Fibroblast of mammary gland (primary cell): ENCODE results near the gene KCNMB2.

Source experiments
- DNase-seq: peaks from one replicate; pipeline ENCODE4 v3.0.0-alpha.2; 2010; ENCODE audit warnings: low read depth
- H3K4me3 ChIP-seq: 2 replicates; pipeline ENCODE4 v1.5.1; 2011; ENCODE audit warnings: low read depth, mild to moderate bottlenecking, low read length, moderate library complexity; ENCODE audit not compliant: control insufficient read depth
- CTCF ChIP-seq: conservative IDR thresholded peaks from 2 replicates; pipeline ENCODE4 v1.5.1; 2011; ENCODE audit warnings: low read depth, low read length, inconsistent platforms; ENCODE audit not compliant: control insufficient read depth, insufficient read depth

The KCNMB2 gene

DNA sequence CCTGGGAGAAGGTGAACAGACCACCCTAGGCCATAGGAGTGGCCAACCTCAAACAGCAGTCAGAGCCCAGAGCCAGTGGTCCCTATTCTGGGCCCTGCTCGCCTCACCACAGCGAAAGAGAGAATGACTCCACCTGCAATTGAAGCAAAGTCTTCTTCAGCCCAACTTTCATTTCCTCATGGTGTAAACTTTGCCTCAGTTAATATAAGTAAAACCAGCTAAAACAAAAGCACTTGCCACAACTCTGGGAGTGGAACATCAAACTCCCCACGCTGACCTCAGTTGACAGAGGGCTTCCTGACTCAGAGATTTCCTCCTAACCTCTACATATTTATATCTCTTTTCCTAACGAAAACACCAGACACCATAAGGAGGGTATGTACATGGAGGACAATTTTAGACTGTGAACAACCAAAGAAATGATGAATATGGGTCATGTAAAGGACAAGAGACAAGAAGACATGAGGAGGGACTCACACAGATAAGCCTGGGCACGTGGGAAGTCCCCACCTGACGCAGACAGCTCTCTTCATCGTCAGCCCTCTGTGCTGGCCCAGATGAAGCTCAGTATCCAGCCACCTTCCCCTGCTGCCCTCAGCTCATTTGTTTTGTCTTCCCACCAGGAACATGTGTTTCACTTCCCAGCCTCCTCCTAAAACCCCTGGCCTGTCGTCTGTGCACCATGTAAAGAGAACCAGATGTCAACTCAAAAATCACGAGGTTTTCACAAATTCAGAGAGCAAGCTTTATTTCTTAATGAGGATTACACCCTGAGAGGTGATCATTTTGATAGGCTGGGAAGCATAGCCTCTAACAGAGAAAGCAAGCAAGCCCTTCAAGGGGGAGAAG, 140.9 kb downstream of the KCNMB2 start:
- no peak for TF ChIP-seq CTCF

DNA sequence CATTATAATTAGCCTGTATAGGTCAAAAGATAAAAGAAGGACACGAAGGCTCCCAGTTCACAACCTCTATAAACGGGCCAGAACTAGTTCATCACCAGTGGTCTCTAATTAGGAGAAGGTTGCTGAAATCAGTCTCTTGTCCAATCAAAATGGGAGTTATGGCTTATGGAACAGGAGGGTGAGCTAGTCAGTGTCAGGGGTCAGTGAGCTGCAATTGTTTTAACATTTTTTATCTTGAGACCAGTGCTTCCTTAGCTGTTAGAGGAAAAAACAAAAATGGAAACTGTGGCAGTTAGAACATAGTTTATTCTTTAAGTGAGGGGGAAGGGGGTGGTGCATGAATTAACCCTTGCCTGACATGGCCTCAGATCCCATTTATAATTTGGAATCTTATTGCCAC, 141.7 kb downstream of the KCNMB2 start:
- DNase-seq: no peak
- no peak for TF ChIP-seq CTCF
- H3K4me3 ChIP-seq: no peak overlapping the region

More for the DNA sequence above, 140.9 kb downstream of the KCNMB2 start:
- DNase-seq: no peak
- no peak overlapping the region for H3K4me3 ChIP-seq

- no peak for TF ChIP-seq CTCF
- DNase-seq: no peak
These were observed 143.8 kb downstream of the KCNMB2 start for GRCh38 chr3:178680037-178680436.

DNA sequence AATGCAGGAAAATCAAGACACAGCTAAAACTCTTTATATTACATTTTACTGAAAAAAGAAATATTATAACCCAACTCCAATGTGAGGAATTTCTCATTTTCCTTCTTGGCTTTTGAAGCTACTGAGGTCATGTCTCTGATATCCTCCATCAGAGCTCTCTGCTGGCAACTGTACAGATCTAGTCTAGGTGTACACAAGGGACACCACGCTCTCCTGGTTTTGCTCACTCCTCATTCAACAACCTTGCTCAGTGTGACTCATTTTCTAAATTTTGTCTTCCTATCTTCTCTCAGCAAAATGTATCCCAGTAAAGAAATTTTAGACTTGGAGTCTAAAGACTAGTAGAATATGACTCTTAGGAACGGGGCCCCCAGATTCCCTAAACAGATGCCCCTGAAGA, 144.3 kb downstream of the KCNMB2 start:
- H3K4me3 ChIP-seq: no peak overlapping the region
- TF ChIP-seq CTCF: no peak
- DNase-seq: no peak

More at GRCh38 chr3:178680037-178680436, 143.8 kb downstream of the KCNMB2 start:
- no peak overlapping the region for H3K4me3 ChIP-seq

DNA sequence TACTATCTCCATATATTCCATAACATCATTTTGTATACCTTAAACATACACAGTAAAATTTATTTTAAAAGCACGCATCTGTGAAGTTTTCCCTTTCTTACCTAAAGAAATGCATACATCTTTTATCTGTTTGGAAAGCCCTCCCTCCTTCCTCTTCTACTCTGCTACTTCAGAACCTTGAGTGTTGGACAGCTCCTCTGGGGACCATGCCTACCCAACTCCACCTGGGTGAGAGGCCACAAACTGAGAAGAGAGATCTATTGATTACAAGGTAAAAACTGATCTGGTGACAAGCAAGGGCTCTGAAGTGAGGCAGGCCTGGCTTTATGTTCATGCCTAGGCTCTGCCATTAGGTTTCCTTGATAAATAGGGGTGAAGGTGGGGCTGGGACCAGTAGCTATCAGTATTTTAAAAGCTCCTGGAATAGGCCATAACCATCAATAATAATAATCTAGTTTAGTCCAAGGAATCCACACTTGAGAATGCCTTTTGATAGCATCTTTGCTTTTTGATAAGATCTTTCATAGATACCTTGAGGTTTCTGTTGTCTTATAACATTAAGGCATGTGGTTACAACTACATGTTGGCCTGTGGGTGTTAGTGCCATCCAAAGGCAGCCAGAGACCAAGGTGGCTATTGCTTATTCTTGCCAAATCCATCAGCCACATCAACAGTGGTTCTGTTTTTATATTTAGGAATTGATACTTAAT, 148.8 kb downstream of the KCNMB2 start:
- DNase-seq: no peak
- no peak overlapping the region for H3K4me3 ChIP-seq
- no peak for TF ChIP-seq CTCF

DNA sequence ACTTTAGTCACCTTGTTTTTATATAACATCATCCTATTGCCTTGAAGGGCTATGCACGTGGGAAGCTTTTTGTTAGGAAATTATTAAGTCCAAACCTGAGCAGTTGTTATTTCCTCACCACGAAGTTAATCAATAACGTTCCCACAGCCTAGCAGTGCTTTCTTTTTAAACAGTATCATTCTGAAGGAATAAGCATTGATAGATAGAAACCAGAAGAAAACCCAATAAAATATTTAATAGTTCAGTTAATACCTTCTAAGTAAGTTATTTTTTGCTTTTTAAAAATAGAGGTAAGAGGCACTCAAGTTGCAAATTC, 149.3 kb downstream of the KCNMB2 start:
- H3K4me3 ChIP-seq: no peak overlapping the region
- DNase-seq: no peak
- no peak for TF ChIP-seq CTCF

GRCh38 chr3:178686826-178687225, 150.6 kb downstream of the KCNMB2 start:
- DNase-seq: no peak

More at GRCh38 chr3:178686826-178687225, 150.6 kb downstream of the KCNMB2 start:
- H3K4me3 ChIP-seq: no peak overlapping the region
- no peak for TF ChIP-seq CTCF
